SH-SY5Y (cell line): Measurements from ENCODE around the gene SPOCK2.

Source experiments
- GATA2 ChIP-seq: IDR thresholded peaks from 2 replicates; pipeline ENCODE4 v1.6.1; 2011; ENCODE audit warnings: mild to moderate bottlenecking, low read depth, low read length
- GATA3 ChIP-seq: IDR thresholded peaks from 2 replicates; pipeline ENCODE4 v1.6.1; 2011; ENCODE audit warnings: low read depth, mild to moderate bottlenecking, low read length, moderate library complexity

GRCh38 chr10:72124989-72125388, 36.6 kb upstream of the SPOCK2 start:
- TF ChIP-seq GATA3 (no peak), GATA2 (no peak)
